Endothelial cell of umbilical vein (primary cell): ENCODE measurements around the gene MUTYH. TPM values are rescaled to one million over a fixed set of nuclear protein-coding genes. Genes with fewer than 3 reads are reported as not detected.

ENCODE experiments used
- BruUV-seq: library from RNA; stranded (reverse); fragments of 400-500 nt; replicated peaks from 2 replicates; lab custom pipeline; 2021; lab: Mats Ljungman, UMichigan
- CTCF ChIA-PET: fragments of 300-600, 350-600 bp; sonication (Branson Sonifier 250); formaldehyde crosslinking; loops from one replicate; lab custom pipeline; 2021; ENCODE audit warnings: antibody characterized with exemption, inconsistent platforms; lab: Charles Lee
- POLR2A ChIA-PET: fragments of 300-600, 350-600 bp; sonication (Branson Sonifier 250); formaldehyde crosslinking; loops from one replicate; lab custom pipeline; 2021; ENCODE audit warnings: antibody characterized with exemption, inconsistent platforms; lab: Charles Lee
- DNase-seq: peaks from one replicate; pipeline ENCODE4 v3.0.0-alpha.2; 2011; ENCODE audit warnings: low read depth, low spot score
- FAIRE-seq: peaks from 2 replicates; lab custom pipeline; 2011; peaks lifted over from hg19 to GRCh38; lab: Jason Lieb, UNC
- H2AFZ ChIP-seq: 2 replicates; pipeline ENCODE4 v1.6.0; 2012; ENCODE audit warnings: low read depth, low read length, control low read depth, inconsistent platforms
- H3K27ac ChIP-seq: 2 replicates; pipeline ENCODE4 v1.5.1; 2011; ENCODE audit warnings: low read depth, mild to moderate bottlenecking, control low read depth, low read length, moderate library complexity; ENCODE audit not compliant: insufficient read depth
- H3K27me3 ChIP-seq, 2 experiments: 2 replicates each; pipeline versions ENCODE4 v1.6.0 to v1.6.1; 2011; ENCODE audit warnings: low read length in 2 of 2, mixed read lengths in 1 of 2; ENCODE audit not compliant: control insufficient read depth in 2 of 2, insufficient read depth in 2 of 2
- H3K36me3 ChIP-seq, 2 experiments: 2 replicates in 1 of 2; 3 replicates in 1 of 2; pipeline ENCODE4 v1.5.1; 2011; ENCODE audit warnings: low read length in 2 of 2, mild to moderate bottlenecking in 1 of 2, moderate library complexity in 1 of 2; ENCODE audit not compliant: control insufficient read depth in 2 of 2, insufficient read depth in 2 of 2; ENCODE audit errors: extremely low read depth in 1 of 2
- H3K4me1 ChIP-seq: 3 replicates; pipeline ENCODE4 v1.5.1; 2011; ENCODE audit warnings: mild to moderate bottlenecking, low read length; ENCODE audit not compliant: control insufficient read depth, insufficient read depth; ENCODE audit errors: extremely low read depth
- H3K4me2 ChIP-seq: 2 replicates; pipeline ENCODE4 v1.6.1; 2011; ENCODE audit warnings: low read length, control low read depth, mixed read lengths; ENCODE audit not compliant: insufficient read depth
- H3K4me3 ChIP-seq, 3 experiments: fragments of 200-600 bp in 1 of 3; sonication (generic), shearing (Covaris generic) in 1 of 3; replicated peaks in 1 of 3; 2 replicates each; pipeline ENCODE4 v1.5.1; 2011 to 2016; ENCODE audit warnings: control low read depth in 3 of 3, low read length in 3 of 3, mild to moderate bottlenecking in 2 of 3, inconsistent platforms in 1 of 3, low read depth in 1 of 3, moderate library complexity in 1 of 3; ENCODE audit not compliant: insufficient read depth in 1 of 3
- H3K79me2 ChIP-seq: 2 replicates; pipeline ENCODE4 v1.6.0; 2012; ENCODE audit warnings: low read length, inconsistent platforms; ENCODE audit not compliant: control insufficient read depth, insufficient read depth
- H3K9ac ChIP-seq: replicated peaks from 2 replicates; pipeline ENCODE3; 2011; ENCODE audit warnings: low read length, control low read depth; ENCODE audit not compliant: insufficient read depth; ENCODE audit errors: extremely low read depth
- H3K9me1 ChIP-seq: replicated peaks from 3 replicates; pipeline ENCODE4 v1.6.0; 2011; ENCODE audit warnings: mild to moderate bottlenecking, low read length; ENCODE audit not compliant: control insufficient read depth, insufficient read depth; ENCODE audit errors: extremely low read depth
- H3K9me3 ChIP-seq: replicated peaks from 2 replicates; pipeline ENCODE4 v1.5.1; 2012; ENCODE audit warnings: low read length, inconsistent platforms; ENCODE audit not compliant: control insufficient read depth, insufficient read depth
- H4K20me1 ChIP-seq: replicated peaks from 2 replicates; pipeline ENCODE3; 2011; ENCODE audit warnings: mild to moderate bottlenecking, low read length; ENCODE audit not compliant: control insufficient read depth, insufficient read depth; ENCODE audit errors: extremely low read depth
- FOS ChIP-seq: IDR thresholded peaks from 2 replicates; pipeline ENCODE4 v1.6.1; 2011; ENCODE audit warnings: mild to moderate bottlenecking, low read length, moderate library complexity, borderline replicate concordance; ENCODE audit not compliant: insufficient read depth
- POLR2AphosphoS5 ChIP-seq: IDR thresholded peaks from 2 replicates; pipeline ENCODE4 v1.6.1; 2012; ENCODE audit warnings: low read depth, mild to moderate bottlenecking, control low read depth, low read length, moderate library complexity; ENCODE audit not compliant: insufficient read depth
- dilution Hi-C: fragments of 300-500 bp; cut with MboI; formaldehyde crosslinking; loops from one replicate; pipeline ENCODE4 v1.15.0; 2019; ENCODE audit warnings: low sequenced_read_pairs; ENCODE audit not compliant: extremely low pct_ligation_motif_present
- intact Hi-C: fragments of 100-400 bp; cut with micrococcal nuclease; formaldehyde crosslinking; loops from one replicate; pipeline ENCODE4 v1.10.0; 2022
- polyA plus RNA-seq, 4 experiments: library from polyadenylated mRNA; depleted of rRNA in 3 of 4; stranded (reverse) in 3 of 4; unstranded in 1 of 4; fragments of >200 nt; gene quantifications; 2 replicates each; pipeline versions ENCODE4 v1.2.1 to v1.2.3, GENCODE V29; 2011 to 2012; ENCODE audit warnings: missing spikeins in 1 of 4
- total RNA-seq: library from RNA; stranded (reverse); gene quantifications from 2 replicates; pipeline ENCODE4 v1.2.3, GENCODE V29; 2021
- TF ChIP-seq, protein P1 (sequence below), 2 donors: IDR thresholded peaks; 1 replicate in 1 of 2; 2 replicates in 1 of 2; pipeline ENCODE4 v1.5.1; 2011; ENCODE audit warnings: low read length in 2 of 2, mild to moderate bottlenecking in 2 of 2, moderate library complexity in 2 of 2, control low read depth in 1 of 2, inconsistent platforms in 1 of 2, low read depth in 1 of 2; ENCODE audit not compliant: insufficient read depth in 1 of 2; ENCODE audit errors: extremely low read depth in 1 of 2
- TF ChIP-seq, protein P2 (sequence below): IDR thresholded peaks from 2 replicates; pipeline ENCODE4 v1.6.1; 2011; ENCODE audit not compliant: insufficient read depth, insufficient read length

MUTYH gene
- total and polyA plus RNA-seq, 2 donors (not counting 3 experiments of a cell fraction or from before 2014, with no cell fraction given), result 12.3 to 16.6 TPM

DNA sequence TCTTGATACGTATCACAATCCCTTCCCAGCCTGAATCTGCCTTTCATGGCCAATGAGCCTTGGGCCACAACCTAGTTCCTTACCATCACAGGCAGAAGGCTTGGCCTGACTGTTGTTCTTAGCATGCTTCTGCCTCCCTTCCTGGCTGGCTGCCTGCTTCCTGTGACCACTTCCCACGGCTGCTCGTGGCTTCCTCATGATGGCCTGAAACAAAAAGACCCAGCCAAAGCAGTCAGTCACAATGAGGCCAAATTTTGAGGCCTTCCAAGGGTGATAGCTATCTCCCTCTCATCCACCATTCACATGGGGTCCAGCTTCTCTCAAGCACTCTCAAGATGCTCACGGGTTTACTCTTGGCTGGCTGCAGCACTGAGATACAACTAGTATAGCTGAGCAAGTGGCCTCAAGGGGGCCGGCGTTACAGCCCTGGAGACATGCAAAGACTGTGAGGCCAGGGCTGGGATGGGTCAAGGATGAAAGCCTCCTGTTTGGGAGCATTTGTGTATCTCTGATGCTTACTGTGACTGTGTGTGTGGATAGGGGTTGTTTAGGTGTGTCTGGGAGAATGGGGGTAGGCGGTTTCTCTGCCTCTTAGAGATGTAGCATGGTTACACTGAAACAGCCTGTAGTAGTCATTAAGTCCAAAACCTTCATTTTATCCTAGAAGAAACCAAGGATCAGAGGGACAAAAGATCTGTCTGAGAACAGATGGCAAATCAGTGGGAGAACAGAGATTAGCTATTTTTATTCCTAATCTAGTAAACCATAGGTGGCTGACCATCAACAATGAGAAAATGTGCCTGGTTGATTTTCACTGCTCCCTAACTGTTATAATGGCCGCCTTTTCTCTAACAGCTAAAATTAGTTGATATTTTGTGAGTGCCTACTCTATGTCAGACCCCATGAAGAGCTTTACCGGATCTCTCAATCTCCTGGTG is 5.7 kb downstream of the MUTYH start:
- Histone ChIP-seq H3K9me1 (no peaks in the 10 kb centered on the region), H4K20me1 (no peaks in the 10 kb centered on the region), H3K27ac (peak overlapping the region; percentile 10), H3K4me2 (no peak overlapping the region), H3K4me1 (peaks cover 10% of the 10 kb centered on the region), H2AFZ (peak overlapping the region; percentile 57), H3K36me3 (no peaks in the 10 kb centered on the region), H3K27me3 (no peaks in the 10 kb centered on the region), H3K79me2 (no peaks in the 10 kb centered on the region), H3K9ac (no peak overlapping the region), H3K9me3 (no peaks in the 10 kb centered on the region), H3K4me3 (no peak overlapping the region)
- DNase-seq, result peak; percentile 61
- dilution Hi-C loops, result no loop called here
- BruUV-seq, result no TSS peak
- POLR2A ChIA-PET, result interaction anchor here (0.9 kb wide), 1 partner anchor 187 kb away, joined by 3 read pairs; the partner anchor contains the start of gene PRDX1
- intact Hi-C loops, result no loop called here
- peak; percentile 83 for FAIRE-seq
- CTCF ChIA-PET, result interaction anchor here (0.9 to 1.4 kb wide), 4 partner anchors 10 to 29 kb away, joined by 3 to 4 read pairs (median 3); no protein-coding TSS in a partner anchor
- TF ChIP-seq FOS (no peak), POLR2AphosphoS5 (no peak)
- TF ChIP-seq, protein P1, sequence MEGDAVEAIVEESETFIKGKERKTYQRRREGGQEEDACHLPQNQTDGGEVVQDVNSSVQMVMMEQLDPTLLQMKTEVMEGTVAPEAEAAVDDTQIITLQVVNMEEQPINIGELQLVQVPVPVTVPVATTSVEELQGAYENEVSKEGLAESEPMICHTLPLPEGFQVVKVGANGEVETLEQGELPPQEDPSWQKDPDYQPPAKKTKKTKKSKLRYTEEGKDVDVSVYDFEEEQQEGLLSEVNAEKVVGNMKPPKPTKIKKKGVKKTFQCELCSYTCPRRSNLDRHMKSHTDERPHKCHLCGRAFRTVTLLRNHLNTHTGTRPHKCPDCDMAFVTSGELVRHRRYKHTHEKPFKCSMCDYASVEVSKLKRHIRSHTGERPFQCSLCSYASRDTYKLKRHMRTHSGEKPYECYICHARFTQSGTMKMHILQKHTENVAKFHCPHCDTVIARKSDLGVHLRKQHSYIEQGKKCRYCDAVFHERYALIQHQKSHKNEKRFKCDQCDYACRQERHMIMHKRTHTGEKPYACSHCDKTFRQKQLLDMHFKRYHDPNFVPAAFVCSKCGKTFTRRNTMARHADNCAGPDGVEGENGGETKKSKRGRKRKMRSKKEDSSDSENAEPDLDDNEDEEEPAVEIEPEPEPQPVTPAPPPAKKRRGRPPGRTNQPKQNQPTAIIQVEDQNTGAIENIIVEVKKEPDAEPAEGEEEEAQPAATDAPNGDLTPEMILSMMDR (IDR thresholded peaks at IDR 0.05; ENCODE audit: extremely low read depth in 1 of 2, insufficient read depth in 1 of 2, low read depth in 1 of 2, low read length in 2 of 2), result peak in 1 of 2 donors; percentile 26
- TF ChIP-seq, protein P2, sequence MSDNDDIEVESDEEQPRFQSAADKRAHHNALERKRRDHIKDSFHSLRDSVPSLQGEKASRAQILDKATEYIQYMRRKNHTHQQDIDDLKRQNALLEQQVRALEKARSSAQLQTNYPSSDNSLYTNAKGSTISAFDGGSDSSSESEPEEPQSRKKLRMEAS, result peak; percentile 43
